ENCODE measurements around the gene CPSF7. TPM values are rescaled to one million over a fixed set of nuclear protein-coding genes. Genes with fewer than 3 reads are reported as not detected.

CPSF7 gene
- total RNA-seq, 1 experiment from 2014 or later, result 96.1 TPM

DNA sequence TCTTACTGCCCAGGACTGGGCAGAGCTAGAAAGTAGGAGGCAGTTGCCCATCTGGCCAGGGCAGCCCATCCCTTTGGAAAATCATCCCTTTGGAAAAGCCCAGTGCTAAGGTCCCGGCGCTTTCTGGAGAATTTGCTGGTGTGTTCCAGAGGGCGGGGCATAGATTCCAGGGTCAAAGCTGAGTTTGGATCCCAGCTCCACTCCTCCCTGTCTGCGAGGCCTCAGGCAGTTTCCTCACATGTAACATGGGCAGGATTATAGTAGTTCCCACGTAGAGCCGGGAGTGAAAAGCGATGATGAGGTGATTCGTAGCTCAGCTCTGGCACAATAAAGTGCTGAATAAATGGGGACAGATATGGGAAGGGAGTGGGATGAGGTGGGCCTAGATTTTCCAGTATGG lies 47.4 kb upstream of the CPSF7 start:
- POLR2A ChIA-PET, result interaction anchor here (0.7 kb wide), 1 partner anchor 55 kb away, joined by 7 read pairs; no protein-coding TSS in a partner anchor
- no TSS peak for BruUV-seq (replicated peaks)
- Histone ChIP-seq H3K27ac (ENCODE audit: low read length) (no peak overlapping the region), H3K27me3 (ENCODE audit: control insufficient read depth, insufficient read depth, low read length) (no peaks in the 10 kb centered on the region), H3K4me3 (ENCODE audit: low read depth in 2 of 2, low read length in 2 of 2) (no peak overlapping the region), H3K9me3 (ENCODE audit: control insufficient read depth, insufficient read depth, low read depth, low read length) (no peaks in the 10 kb centered on the region), H3K4me1 (ENCODE audit: control insufficient read depth, insufficient read depth, low read length) (peaks cover 3% of the 10 kb centered on the region; the same call in 1 of the 2 replicates), H3K36me3 (ENCODE audit: control insufficient read depth, insufficient read depth, low read length) (no peaks in the 10 kb centered on the region)
- no peak for DNase-seq (ENCODE audit: low read depth, low spot score)
- TF ChIP-seq SIN3A (IDR thresholded peaks at IDR 0.05; ENCODE audit: borderline replicate concordance, insufficient read depth, low read depth, low read length) (no peak), REST (IDR thresholded peaks at IDR 0.05; ENCODE audit: insufficient read depth in 1 of 2, low read depth in 2 of 2, low read length in 1 of 2) (no peak), POLR2AphosphoS5 (IDR thresholded peaks at IDR 0.05; ENCODE audit: low read depth, low read length) (no peak), TCF7L2 (IDR thresholded peaks at IDR 0.05; ENCODE audit: low read depth, low read length) (no peak)
- intact Hi-C loops (cut with micrococcal nuclease; ENCODE audit: unreplicated experiment) (loop anchor here (5.0 kb wide), 1 partner anchor 150 kb away; no protein-coding TSS in a partner anchor), in situ Hi-C loops (cut with HindIII; ENCODE audit: low pct_unique_long_range_greater_than_20kb, low sequenced_read_pairs) (no loop called here)
- 0 out of 2 replicates have a peak, but pooled peaks have one; percentile 3 for ATAC-seq
- CTCF ChIA-PET, result interaction anchor here (0.6 to 2.9 kb wide), 3 partner anchors 37 to 160 kb away, joined by 3 to 31 read pairs (median 3); no protein-coding TSS in a partner anchor

DNA sequence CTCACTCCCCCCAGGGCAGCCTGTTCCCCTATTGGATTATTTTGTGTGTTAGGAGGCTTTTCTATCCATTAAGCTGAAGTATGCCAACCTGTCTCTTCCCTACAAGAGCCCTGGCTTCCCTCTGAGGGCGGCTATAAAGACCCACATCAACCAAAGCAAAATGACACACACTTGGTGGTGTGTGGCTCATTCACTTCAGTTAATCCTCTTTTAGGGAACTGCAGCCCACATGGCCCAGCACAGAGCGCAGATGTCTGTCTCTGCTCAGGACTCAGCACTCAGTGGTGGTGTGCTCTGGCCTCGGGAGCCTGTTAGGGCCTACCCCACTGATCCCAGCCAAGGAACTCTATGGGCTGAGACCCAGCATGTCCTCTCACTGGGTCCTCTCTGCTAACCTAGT lies 46.6 kb upstream of the CPSF7 start:
- no TSS peak for BruUV-seq (replicated peaks)
- Histone ChIP-seq H3K36me3 (ENCODE audit: control insufficient read depth, insufficient read depth, low read length) (no peaks in the 10 kb centered on the region), H3K27ac (ENCODE audit: low read length) (no peak overlapping the region), H3K4me1 (ENCODE audit: control insufficient read depth, insufficient read depth, low read length) (peaks cover 3% of the 10 kb centered on the region; the same call in 1 of the 2 replicates), H3K27me3 (ENCODE audit: control insufficient read depth, insufficient read depth, low read length) (no peaks in the 10 kb centered on the region), H3K9me3 (ENCODE audit: control insufficient read depth, insufficient read depth, low read depth, low read length) (no peaks in the 10 kb centered on the region), H3K4me3 (ENCODE audit: low read depth in 2 of 2, low read length in 2 of 2) (no peak overlapping the region)
- ChIA-PET CTCF (interaction anchor here (0.7 kb wide), 1 partner anchor 98 kb away, joined by 3 read pairs; no protein-coding TSS in a partner anchor), POLR2A (interaction anchor here (0.7 kb wide), 1 partner anchor 56 kb away, joined by 7 read pairs; no protein-coding TSS in a partner anchor)
- ATAC-seq (no peak), DNase-seq (ENCODE audit: low read depth, low spot score) (no peak)
- no peak for TF ChIP-seq POLR2AphosphoS5 (IDR thresholded peaks at IDR 0.05; ENCODE audit: low read depth, low read length)
- TF ChIP-seq CTCF (IDR thresholded peaks at IDR 0.05), result no peak
- TF ChIP-seq SIN3A (IDR thresholded peaks at IDR 0.05; ENCODE audit: borderline replicate concordance, insufficient read depth, low read depth, low read length), result no peak
- TF ChIP-seq TCF7L2 (IDR thresholded peaks at IDR 0.05; ENCODE audit: low read depth, low read length), result no peak
- no peak for TF ChIP-seq REST (IDR thresholded peaks at IDR 0.05; ENCODE audit: insufficient read depth in 1 of 2, low read depth in 2 of 2, low read length in 1 of 2)
- intact Hi-C loops (cut with micrococcal nuclease; ENCODE audit: unreplicated experiment), result loop anchor here (5.0 kb wide), 1 partner anchor 151 kb away; no protein-coding TSS in a partner anchor
- in situ Hi-C loops (cut with HindIII; ENCODE audit: low pct_unique_long_range_greater_than_20kb, low sequenced_read_pairs), result no loop called here
